Heart right ventricle (tissue), 16 donors: ENCODE data around the gene SYTL4. TPM values are rescaled to one million over a fixed set of nuclear protein-coding genes. Genes with fewer than 3 reads are reported as not detected.
A peak's percentile ranks its signal among the peaks of the same experiment; 100 is the strongest.
"Not testable (repeated sequence)": the region's sequence is repeated elsewhere in the genome, so short reads cannot be mapped to it uniquely, and the experiment has no call there.

Experiments used
- ATAC-seq, 8 donors: fragments of 200-7000 bp; cut with Tn5 transposase; one replicate each; pipeline ENCODE4 v1.9.1; 2020; ENCODE audit warnings: mild to moderate bottlenecking in 8 of 8, moderate library complexity in 8 of 8, moderate number of reproducible peaks in 1 of 8
- DNase-seq, 2 donors: peaks; one replicate each; pipeline ENCODE4 v3.0.0-alpha.2; 2020
- H3K27ac ChIP-seq, 10 donors: fragments of 200-600 bp; sonication (generic) in 2 of 10; one replicate each; pipeline versions ENCODE4 v1.5.0 to v1.8.0; 2020 to 2022; ENCODE audit warnings: mild to moderate bottlenecking in 3 of 10
- H3K27me3 ChIP-seq, 7 donors: fragments of 200-600 bp; one replicate each; pipeline ENCODE4 v1.8.0; 2021 to 2022; ENCODE audit warnings: mild to moderate bottlenecking in 2 of 7
- H3K36me3 ChIP-seq, 9 donors: fragments of 200-600 bp; sonication (generic) in 1 of 9; one replicate each; pipeline versions ENCODE4 v1.5.0 to v1.8.0; 2020 to 2022; ENCODE audit warnings: mild to moderate bottlenecking in 2 of 9
- H3K4me1 ChIP-seq, 9 donors: fragments of 200-600 bp; sonication (generic) in 1 of 9; one replicate each; pipeline versions ENCODE4 v1.5.0 to v1.8.0; 2020 to 2022; ENCODE audit warnings: mild to moderate bottlenecking in 4 of 9
- H3K4me3 ChIP-seq, 10 donors: fragments of 200-600 bp; sonication (generic) in 2 of 10; one replicate each; pipeline versions ENCODE4 v1.5.0 to v1.8.0; 2020 to 2022; ENCODE audit warnings: mild to moderate bottlenecking in 7 of 10, moderate library complexity in 2 of 10
- H3K9me3 ChIP-seq, 11 donors: fragments of 200-600 bp in 10 of 11; sonication (generic) in 2 of 11; one replicate each; pipeline versions ENCODE4 v1.5.0 to v1.8.0; 2013 to 2022; ENCODE audit warnings: mild to moderate bottlenecking in 2 of 11, control low read depth in 1 of 11, moderate library complexity in 1 of 11
- whole genome bisulfite sequencing, 2 donors: extraction: QIAGEN DNeasy Blood & Tissue Kit; methylation state at CpG; one replicate each; pipeline ENCODE4 v1.1.7; 2013; ENCODE audit warnings: inconsistent platforms in 1 of 2; 5-methylcytosine and 5-hydroxymethylcytosine counted together
- intact Hi-C, 10 donors: fragments of 100-400 bp; cut with DNase I; formaldehyde crosslinking; loops; one replicate each; pipeline versions ENCODE4 v1.11.1 to v1.14.2; 2022
- long read RNA-seq, 3 donors: library from polyadenylated mRNA; unstranded; transcript quantifications; one replicate each; pipeline ENCODE4 v2.0.0, GENCODE V29; 2020 to 2021
- polyA plus RNA-seq, 2 donors: library from polyadenylated mRNA; stranded (reverse); fragments of 200-250 nt; gene quantifications; one replicate each; pipeline ENCODE4 v1.2.3, GENCODE V29; 2013
- total RNA-seq, 10 donors: library from RNA; stranded (reverse); fragmentation: NEBNext Ultra II Directional in 3 of 10; extraction: Animal tissue kit (Norgen Biotek cat#: 25700) in 3 of 10; gene quantifications; one replicate each; pipeline versions ENCODE4 v1.2.1 to v1.2.4, GENCODE V29; 2021 to 2023
- TF ChIP-seq, protein P1 (sequence below), 9 donors: fragments of 200-600 bp; sonication (generic) in 2 of 9; IDR thresholded peaks; one replicate each; pipeline versions ENCODE4 v1.5.0 to v1.8.0; 2021 to 2022; ENCODE audit warnings: antibody characterized with exemption in 9 of 9, mild to moderate bottlenecking in 5 of 9, moderate library complexity in 1 of 9
- donor health status: Arrhythmogenic right ventricular cardiomyopathy.
- donor health status: ischemic (EF 13 %, LVEDD 7.1; RV severe dilation, severe dysfunction).
- donor health status: healthy with polysubstance abuse.
- donor health status: DM: no; HTN: yes; CAD: no.
- donor health status: DM: no; HTN: no; CAD: no.
- donor health status: ischemic (EF 25% LVEDD 6.9; RV normal size, moderate dysfunction).
- donor health status: ischemic (EF 25% LVEDD 5.7; RV mildly dilated, moderate dysfunction).
- donor health status: healthy.
- donor health status: DM: yes; HTN: yes; CAD: no.
- donor health status: Ischemic cardiomyopathy.
- donor health status: ischemic (EF 35%, LVEDD 5.7; RV mildly dilated, moderate dysfunction).
- donor health status: nonischemic (EF 11% LVEDD 7.7; RV severe dilation, severe dysfunction).
- donor health status: DM: yes; HTN: yes; CAD: no.
- donor health status: PGD.
- donor health status: ischemic (EF 29% LVEDD 5.4; RV normal size, mild dysfunction).
- donor health status: nonischemic (EF 23%, LVEDD 6.1; RV moderate dilation, normal function).

Gene SYTL4
- 1 to 10 TPM in 9 of 10 donors, under 1 TPM in 1; 0.95 to 4.0 (median 2.0) TPM for total RNA-seq
- 1 to 10 TPM; 2.1 to 3.1 TPM for polyA plus RNA-seq
- long read RNA-seq, donor 1, partial matches to known transcripts, result 0 of 1 reads
- long read RNA-seq, donor 1, other reads (novel, unspliced or antisense), result 1 of 1 reads
- long read RNA-seq, donor 2, partial matches to known transcripts, result 0 of 4 reads
- long read RNA-seq, donor 2, other reads (novel, unspliced or antisense), result 4 of 4 reads
- long read RNA-seq, donor 3, partial matches to known transcripts, result 1 of 32 reads
- long read RNA-seq, donor 3, other reads (novel, unspliced or antisense), result 31 of 32 reads

DNA sequence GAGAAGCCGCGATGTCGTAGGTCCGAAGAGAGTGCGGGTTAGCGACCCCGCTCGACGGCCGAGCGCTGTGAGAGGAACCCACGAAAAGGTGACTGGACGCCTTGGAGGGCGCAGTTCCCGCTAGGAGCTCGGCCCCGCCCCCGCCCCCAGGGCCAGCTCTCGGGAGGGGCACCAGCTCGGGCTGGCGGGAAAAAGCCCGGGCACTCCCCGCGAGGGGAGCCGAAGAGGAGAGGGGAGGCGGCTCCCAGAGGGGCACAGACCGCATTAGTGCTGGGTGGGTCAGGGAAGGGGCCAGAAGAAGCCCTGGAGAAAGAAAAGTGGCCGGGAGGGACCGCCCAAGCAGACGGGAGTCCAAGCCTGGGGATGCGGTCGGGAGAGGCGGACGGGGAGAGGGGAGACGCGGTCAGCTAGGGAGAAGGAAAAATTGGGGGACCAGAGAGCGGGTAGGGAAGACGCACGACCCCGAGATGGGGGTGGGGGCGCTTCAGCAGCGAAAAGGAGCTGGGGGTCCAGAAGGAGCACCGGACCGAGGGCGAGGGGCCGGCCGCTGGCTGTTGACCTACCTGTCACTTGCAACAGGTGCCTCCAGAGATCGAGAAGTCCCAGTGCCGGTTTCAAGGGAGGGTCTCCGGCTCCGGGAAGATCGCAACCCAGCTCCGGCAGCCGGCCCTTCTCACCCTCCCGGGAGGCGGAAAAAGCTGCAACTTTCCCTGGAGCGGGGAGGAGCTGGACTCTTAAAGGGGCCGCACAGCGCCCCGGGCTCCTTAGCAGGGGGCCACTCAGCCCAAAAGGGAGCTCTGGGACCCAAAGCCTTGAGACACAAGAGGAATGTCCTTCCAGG is at the start of gene SYTL4:
SYTL4 (minus strand) TSS at position 681 of the 841 bp plus-strand sequence. CDS start 30,084 bp downstream, outside the sequence.
- DNase-seq (peak; percentile 3 to 29), ATAC-seq (peak; percentile 34 to 87 (median 80))
- no peaks in the 10 kb centered on the region for H3K36me3 ChIP-seq
- 1% methylated on average over 49 to 59 of the region's 60 CpGs for WGBS, 2 donors
- TF ChIP-seq, protein P1, sequence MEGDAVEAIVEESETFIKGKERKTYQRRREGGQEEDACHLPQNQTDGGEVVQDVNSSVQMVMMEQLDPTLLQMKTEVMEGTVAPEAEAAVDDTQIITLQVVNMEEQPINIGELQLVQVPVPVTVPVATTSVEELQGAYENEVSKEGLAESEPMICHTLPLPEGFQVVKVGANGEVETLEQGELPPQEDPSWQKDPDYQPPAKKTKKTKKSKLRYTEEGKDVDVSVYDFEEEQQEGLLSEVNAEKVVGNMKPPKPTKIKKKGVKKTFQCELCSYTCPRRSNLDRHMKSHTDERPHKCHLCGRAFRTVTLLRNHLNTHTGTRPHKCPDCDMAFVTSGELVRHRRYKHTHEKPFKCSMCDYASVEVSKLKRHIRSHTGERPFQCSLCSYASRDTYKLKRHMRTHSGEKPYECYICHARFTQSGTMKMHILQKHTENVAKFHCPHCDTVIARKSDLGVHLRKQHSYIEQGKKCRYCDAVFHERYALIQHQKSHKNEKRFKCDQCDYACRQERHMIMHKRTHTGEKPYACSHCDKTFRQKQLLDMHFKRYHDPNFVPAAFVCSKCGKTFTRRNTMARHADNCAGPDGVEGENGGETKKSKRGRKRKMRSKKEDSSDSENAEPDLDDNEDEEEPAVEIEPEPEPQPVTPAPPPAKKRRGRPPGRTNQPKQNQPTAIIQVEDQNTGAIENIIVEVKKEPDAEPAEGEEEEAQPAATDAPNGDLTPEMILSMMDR (IDR thresholded peaks at IDR 0.05), result no peak
- intact Hi-C loops, result no loop called here
- no peaks in the 10 kb centered on the region for H3K4me1 ChIP-seq
- H3K27ac ChIP-seq, result peak within 1 kb of the TSS in 5 of 10 donors; percentile 41 to 62 (median 53)
- H3K27me3 ChIP-seq, result peaks cover 0 to 59% (median 0%) of the 10 kb centered on the region in 7 donors
- peak within 1 kb of the TSS; percentile 54 to 73 (median 66) for H3K4me3 ChIP-seq
- H3K9me3 ChIP-seq, result no peaks in the 10 kb centered on the region

DNA sequence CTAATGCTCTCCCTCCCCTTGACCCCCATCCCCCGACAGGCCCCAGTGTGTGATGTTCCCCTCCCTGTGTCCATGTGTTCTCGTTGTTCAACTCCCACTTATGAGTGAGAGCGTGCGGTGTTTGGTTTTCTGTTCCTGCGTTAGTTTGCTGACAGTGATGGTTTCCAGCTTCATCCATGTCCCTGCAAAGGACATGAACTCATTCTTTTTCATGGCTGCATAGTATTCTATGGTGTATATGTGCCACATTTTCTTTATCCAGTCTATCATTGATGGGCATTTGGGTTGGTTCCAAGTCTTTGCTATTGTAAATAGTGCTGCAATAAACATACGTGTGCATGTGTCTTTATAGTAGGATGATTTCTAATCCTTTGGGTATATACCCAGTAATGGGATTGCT is 37.5 kb upstream of the SYTL4 start:
- H3K4me1 ChIP-seq, H3K9me3 ChIP-seq, H3K27ac ChIP-seq, DNase-seq, H3K36me3 ChIP-seq, ATAC-seq, H3K4me3 ChIP-seq: not testable (repeated sequence)
- intact Hi-C loops, result loop anchor here (2.0 to 10.0 kb wide), 6 partner anchors 82 to 255 kb away; no protein-coding TSS in a partner anchor
- H3K27me3 ChIP-seq, result peaks cover 0 to 24% (median 0%) of the 10 kb centered on the region in 7 donors
- WGBS, 2 donors, result 74 to 75% methylated on average over 4 to 6 of the region's 6 CpGs

DNA sequence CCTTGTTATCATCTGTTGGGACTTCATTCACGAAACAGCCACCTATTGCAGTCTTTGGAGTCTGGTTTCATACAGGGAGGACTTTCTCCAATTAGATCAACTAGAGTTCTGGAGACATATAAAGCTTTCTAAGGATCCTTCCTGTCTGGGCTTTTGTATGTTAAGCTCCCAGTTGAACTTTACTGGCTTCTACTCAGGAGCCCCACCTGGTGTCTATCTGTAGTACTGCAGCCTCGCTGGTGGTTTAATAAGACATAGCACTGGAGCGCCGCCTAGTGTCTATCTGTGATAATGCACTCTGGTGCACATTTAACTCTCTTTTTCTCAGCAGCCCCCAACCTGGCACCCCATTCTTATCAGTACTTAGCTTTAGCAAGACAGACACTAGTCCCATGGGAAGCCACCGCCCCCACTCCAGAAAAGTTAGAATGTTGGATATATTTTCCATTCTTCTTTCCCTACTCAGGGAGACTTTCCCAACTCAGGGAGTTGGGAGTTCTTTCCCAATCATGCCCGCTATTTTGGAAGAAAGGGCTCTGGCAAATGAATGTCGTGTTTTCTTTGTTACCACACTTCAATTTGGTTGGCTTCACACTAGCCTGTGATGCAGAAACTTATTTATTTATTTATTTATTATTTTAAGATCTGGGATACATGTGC is 36.9 kb upstream of the SYTL4 start:
- intact Hi-C loops, result loop anchor here (1.0 to 10.0 kb wide), 7 partner anchors 82 to 254 kb away; no protein-coding TSS in a partner anchor
- TF ChIP-seq, protein P1 (IDR thresholded peaks at IDR 0.05), result peak; percentile 87 to 99 (median 89)
- DNase-seq, result peak; percentile 65 to 73
- Histone ChIP-seq H3K36me3 (no peaks in the 10 kb centered on the region), H3K4me1 (no peaks in the 10 kb centered on the region), H3K27ac (no peak overlapping the region), H3K9me3 (peaks cover 0 to 10% (median 0%) of the 10 kb centered on the region in 11 donors), H3K4me3 (no peak overlapping the region), H3K27me3 (peaks cover 0 to 18% (median 0%) of the 10 kb centered on the region in 7 donors)
- WGBS, 2 donors, result 20 to 22% methylated on average over 7 of the region's 7 CpGs
- peak in 4 of 8 donors; percentile 23 to 69 (median 35) for ATAC-seq

DNA sequence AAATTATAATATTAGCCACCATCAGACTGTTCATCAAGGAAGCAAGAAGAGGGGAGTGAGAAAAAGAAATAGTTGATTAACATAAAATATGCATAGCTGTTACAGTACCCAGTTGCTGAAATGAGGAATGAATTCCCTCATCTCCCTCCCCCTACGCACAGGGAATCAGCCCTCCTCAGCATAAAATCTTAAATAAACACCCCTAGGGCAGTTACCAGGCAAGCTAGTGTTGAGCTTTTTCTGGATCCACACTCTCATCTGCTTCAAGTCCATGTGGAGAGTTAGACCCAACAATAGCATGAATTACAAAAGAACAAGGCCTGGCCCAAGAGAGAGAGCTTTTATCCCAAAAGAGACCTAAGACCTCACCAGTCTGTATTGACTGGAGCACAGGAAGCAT is 19.0 kb upstream of the SYTL4 start:
- TF ChIP-seq, protein P1 (IDR thresholded peaks at IDR 0.05), result no peak
- Histone ChIP-seq H3K9me3 (no peaks in the 10 kb centered on the region), H3K4me3 (no peak overlapping the region), H3K27me3 (peaks cover 0 to 61% (median 0%) of the 10 kb centered on the region in 7 donors), H3K27ac (no peak overlapping the region), H3K36me3 (no peaks in the 10 kb centered on the region), H3K4me1 (peaks cover 0 to 4% (median 0%) of the 10 kb centered on the region in 9 donors)
- no peak for ATAC-seq
- intact Hi-C loops, result no loop called here
- WGBS, 2 donors, result 63 to 83% methylated on average over 1 of the region's 1 CpG
- no peak for DNase-seq
